Astrocyte (in vitro differentiated cells and primary cell): ENCODE results near the gene CRY2.

ENCODE experiments used
- EZH2 ChIP-seq: IDR thresholded peaks from 2 replicates; pipeline ENCODE4 v1.6.1; 2012; ENCODE audit warnings: mild to moderate bottlenecking, low read length, inconsistent platforms; ENCODE audit not compliant: insufficient read depth
- TF ChIP-seq, protein P1 (sequence below): IDR thresholded peaks from 2 replicates; pipeline ENCODE4 v1.5.1; 2011; ENCODE audit warnings: low read depth, mild to moderate bottlenecking, inconsistent platforms, low read length, moderate library complexity; ENCODE audit not compliant: insufficient read depth

GRCh38 chr11:45899086-45899447 lies 51.8 kb downstream of the CRY2 start:
- TF ChIP-seq, protein P1, sequence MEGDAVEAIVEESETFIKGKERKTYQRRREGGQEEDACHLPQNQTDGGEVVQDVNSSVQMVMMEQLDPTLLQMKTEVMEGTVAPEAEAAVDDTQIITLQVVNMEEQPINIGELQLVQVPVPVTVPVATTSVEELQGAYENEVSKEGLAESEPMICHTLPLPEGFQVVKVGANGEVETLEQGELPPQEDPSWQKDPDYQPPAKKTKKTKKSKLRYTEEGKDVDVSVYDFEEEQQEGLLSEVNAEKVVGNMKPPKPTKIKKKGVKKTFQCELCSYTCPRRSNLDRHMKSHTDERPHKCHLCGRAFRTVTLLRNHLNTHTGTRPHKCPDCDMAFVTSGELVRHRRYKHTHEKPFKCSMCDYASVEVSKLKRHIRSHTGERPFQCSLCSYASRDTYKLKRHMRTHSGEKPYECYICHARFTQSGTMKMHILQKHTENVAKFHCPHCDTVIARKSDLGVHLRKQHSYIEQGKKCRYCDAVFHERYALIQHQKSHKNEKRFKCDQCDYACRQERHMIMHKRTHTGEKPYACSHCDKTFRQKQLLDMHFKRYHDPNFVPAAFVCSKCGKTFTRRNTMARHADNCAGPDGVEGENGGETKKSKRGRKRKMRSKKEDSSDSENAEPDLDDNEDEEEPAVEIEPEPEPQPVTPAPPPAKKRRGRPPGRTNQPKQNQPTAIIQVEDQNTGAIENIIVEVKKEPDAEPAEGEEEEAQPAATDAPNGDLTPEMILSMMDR = no peak
- no peak for TF ChIP-seq EZH2
